H1 (cell line): ENCODE measurements around the gene TMEM236. TPM values are rescaled to one million over a fixed set of nuclear protein-coding genes. Genes with fewer than 3 reads are reported as not detected.

ENCODE experiments used
- CTCF ChIA-PET: fragments of 300-600 bp; sonication (Branson Sonifier 250); formaldehyde crosslinking; loops from one replicate; lab custom pipeline; 2021; ENCODE audit not compliant: partially characterized antibody; lab: Charles Lee
- POLR2A ChIA-PET: fragments of 300-600 bp; sonication (Branson Sonifier 250); formaldehyde crosslinking; loops from one replicate; lab custom pipeline; 2021; ENCODE audit warnings: inconsistent platforms; ENCODE audit not compliant: partially characterized antibody; lab: Charles Lee
- DNase-seq, 2 experiments: peaks; one replicate each; pipeline versions ENCODE4 v3.0.0 to v3.0.0-alpha.2; 2010 to 2022; ENCODE audit warnings: low spot score in 2 of 2, low read depth in 1 of 2, mixed read lengths in 1 of 2
- FAIRE-seq: peaks from 2 replicates; lab custom pipeline; 2011; peaks lifted over from hg19 to GRCh38; lab: Jason Lieb, UNC
- H2AFZ ChIP-seq: 2 replicates; pipeline ENCODE4 v1.8.1; 2012; ENCODE audit warnings: low read length, inconsistent platforms
- H2AK5ac ChIP-seq: 2 replicates; pipeline ENCODE4 v1.6.1; 2013; ENCODE audit warnings: low read depth, low read length
- H2BK120ac ChIP-seq: replicated peaks from 2 replicates; pipeline ENCODE3; 2013; ENCODE audit warnings: low read depth, low read length, inconsistent platforms
- H2BK12ac ChIP-seq: 2 replicates; pipeline ENCODE4 v1.6.1; 2013; ENCODE audit warnings: low read depth, low read length
- H2BK15ac ChIP-seq: 2 replicates; pipeline ENCODE4 v1.6.1; 2013; ENCODE audit warnings: low read length
- H2BK20ac ChIP-seq: 2 replicates; pipeline ENCODE4 v1.6.1; 2013; ENCODE audit warnings: low read length
- H2BK5ac ChIP-seq: 2 replicates; pipeline ENCODE4 v1.6.1; 2013; ENCODE audit warnings: low read depth, low read length
- H3K14ac ChIP-seq: 2 replicates; pipeline ENCODE4 v1.6.1; 2013; ENCODE audit warnings: inconsistent platforms; ENCODE audit not compliant: insufficient read length
- H3K18ac ChIP-seq: 2 replicates; pipeline ENCODE4 v1.6.1; 2013; ENCODE audit warnings: low read length; ENCODE audit errors: extremely low read depth
- H3K23ac ChIP-seq: 2 replicates; pipeline ENCODE4 v1.6.1; 2013; ENCODE audit warnings: inconsistent platforms; ENCODE audit not compliant: insufficient read length
- H3K23me2 ChIP-seq: 2 replicates; pipeline ENCODE4 v1.6.1; 2013; ENCODE audit warnings: low read depth, low read length
- H3K27ac ChIP-seq: 2 replicates; pipeline ENCODE4 v1.6.1; 2011; ENCODE audit warnings: low read depth, low read length, inconsistent platforms
- H3K27me3 ChIP-seq, 4 experiments: replicated peaks in 1 of 4; 1 replicate in 1 of 4; 2 replicates in 3 of 4; pipeline versions ENCODE4 v1.6.1 to v1.8.1; 2011 to 2013; ENCODE audit warnings: low read length in 3 of 4, mild to moderate bottlenecking in 3 of 4, inconsistent platforms in 2 of 4, mixed read lengths in 2 of 4, moderate library complexity in 1 of 4; ENCODE audit not compliant: control insufficient read depth in 3 of 4, insufficient read depth in 3 of 4; ENCODE audit errors: extremely low read depth in 1 of 4
- H3K36me3 ChIP-seq, 4 experiments: 2 replicates each; pipeline versions ENCODE4 v1.6.1 to v1.8.1; 2011 to 2013; ENCODE audit warnings: mild to moderate bottlenecking in 4 of 4, low read length in 3 of 4, moderate library complexity in 2 of 4, control low read depth in 1 of 4, inconsistent platforms in 1 of 4; ENCODE audit not compliant: insufficient read depth in 4 of 4, control insufficient read depth in 2 of 4
- H3K4ac ChIP-seq: replicated peaks from 2 replicates; pipeline ENCODE3; 2013; ENCODE audit warnings: low read length, low read depth, mixed read lengths, inconsistent platforms; ENCODE audit not compliant: insufficient read length
- H3K4me1 ChIP-seq, 4 experiments: replicated peaks in 1 of 4; 1 replicate in 1 of 4; 2 replicates in 3 of 4; pipeline versions ENCODE4 v1.6.1 to v1.8.1; 2011 to 2013; ENCODE audit warnings: low read length in 3 of 4, inconsistent platforms in 2 of 4, mixed read lengths in 1 of 4; ENCODE audit not compliant: insufficient read depth in 4 of 4, control insufficient read depth in 3 of 4
- H3K4me2 ChIP-seq, 2 experiments: 2 replicates each; pipeline versions ENCODE4 v1.6.1 to v1.8.1; 2011 to 2013; ENCODE audit warnings: low read depth in 2 of 2, low read length in 2 of 2, control low read depth in 1 of 2, inconsistent platforms in 1 of 2, mild to moderate bottlenecking in 1 of 2; ENCODE audit not compliant: insufficient read depth in 1 of 2
- H3K4me3 ChIP-seq, 4 experiments: fragments of 200-600, 300-600 bp in 1 of 4; sonication (generic), shearing (Covaris generic), sonication (Bioruptor Twin) in 1 of 4; 2 replicates each; pipeline versions ENCODE4 v1.5.1 to v1.8.1; 2011 to 2016; ENCODE audit warnings: low read length in 4 of 4, low read depth in 3 of 4, control low read depth in 2 of 4, inconsistent platforms in 2 of 4, mild to moderate bottlenecking in 2 of 4, mixed read lengths in 1 of 4, moderate library complexity in 1 of 4; ENCODE audit not compliant: insufficient read depth in 2 of 4; ENCODE audit errors: extremely low read depth in 1 of 4
- H3K56ac ChIP-seq: replicated peaks from 2 replicates; pipeline ENCODE3; 2013; ENCODE audit warnings: low read depth, mild to moderate bottlenecking, mixed read lengths, low read length, inconsistent platforms; ENCODE audit not compliant: insufficient read length
- H3K79me1 ChIP-seq: 2 replicates; pipeline ENCODE4 v1.6.1; 2013; ENCODE audit warnings: low read depth, low read length, control low read depth
- H3K79me2 ChIP-seq, 2 experiments: 2 replicates each; pipeline versions ENCODE4 v1.6.1 to v1.8.1; 2012 to 2013; ENCODE audit warnings: low read length in 2 of 2, mild to moderate bottlenecking in 2 of 2, inconsistent platforms in 1 of 2; ENCODE audit not compliant: insufficient read depth in 2 of 2, control insufficient read depth in 1 of 2
- H3K9ac ChIP-seq, 4 experiments: replicated peaks in 1 of 4; 1 replicate in 1 of 4; 2 replicates in 3 of 4; pipeline versions ENCODE4 v1.6.1 to v1.8.1; 2011 to 2013; ENCODE audit warnings: low read depth in 3 of 4, low read length in 3 of 4, control low read depth in 2 of 4, mild to moderate bottlenecking in 2 of 4, moderate library complexity in 2 of 4, inconsistent platforms in 1 of 4; ENCODE audit errors: extremely low read depth in 1 of 4
- H3K9me3 ChIP-seq, 2 experiments: 2 replicates each; pipeline versions ENCODE4 v1.6.1 to v1.8.1; 2012 to 2013; ENCODE audit warnings: mild to moderate bottlenecking in 2 of 2, moderate library complexity in 2 of 2, control low read depth in 1 of 2, inconsistent platforms in 1 of 2, low read depth in 1 of 2, low read length in 1 of 2, mixed read lengths in 1 of 2; ENCODE audit not compliant: insufficient read depth in 2 of 2
- H4K20me1 ChIP-seq, 2 experiments: replicated peaks in 1 of 2; 2 replicates each; pipeline versions ENCODE3 to v1.8.1; 2011 to 2013; ENCODE audit warnings: inconsistent platforms in 2 of 2, low read length in 2 of 2, mild to moderate bottlenecking in 1 of 2; ENCODE audit not compliant: insufficient read depth in 2 of 2, control insufficient read depth in 1 of 2
- H4K5ac ChIP-seq: 2 replicates; pipeline ENCODE4 v1.6.1; 2013; ENCODE audit warnings: low read length, low read depth, mixed read lengths, inconsistent platforms; ENCODE audit not compliant: insufficient read length
- H4K8ac ChIP-seq: 2 replicates; pipeline ENCODE4 v1.8.0; 2013; ENCODE audit warnings: mild to moderate bottlenecking, moderate library complexity, low read length, inconsistent platforms; ENCODE audit not compliant: insufficient read depth; ENCODE audit errors: extremely low read depth
- H4K91ac ChIP-seq: replicated peaks from 2 replicates; pipeline ENCODE3; 2013; ENCODE audit warnings: low read length, mixed read lengths, inconsistent platforms; ENCODE audit not compliant: insufficient read length
- CEBPB ChIP-seq: IDR thresholded peaks from 2 replicates; pipeline ENCODE4 v1.6.1; 2012; ENCODE audit warnings: low read depth, low read length
- KDM1A ChIP-seq: fragments of 200-600, 300-600 bp; sonication (generic); IDR thresholded peaks from 2 replicates; pipeline ENCODE4 v1.7.1; 2016; ENCODE audit warnings: mild to moderate bottlenecking, low read length, borderline replicate concordance
- NANOG ChIP-seq: IDR thresholded peaks from 2 replicates; pipeline ENCODE4 v1.6.1; 2011; ENCODE audit warnings: low read length, low read depth, mild to moderate bottlenecking, inconsistent platforms; ENCODE audit not compliant: insufficient read depth, poor library complexity, severe bottlenecking
- WGBS, 2 experiments: shearing (Covaris generic) in 1 of 2; methylation state at CpG; one replicate each; pipeline versions ENCODE4 v1.1.6 to v1.1.7; 2013 to 2015; ENCODE audit warnings: low lambda C conversion rate in 2 of 2, mixed read lengths in 2 of 2, inconsistent platforms in 1 of 2, low coverage in 1 of 2, missing lambda C conversion rate in 1 of 2; ENCODE audit not compliant: insufficient replicate concordance in 2 of 2, insufficient coverage in 1 of 2, insufficient read length in 1 of 2; ENCODE audit errors: extremely low coverage in 1 of 2, missing lambda C conversion rate in 1 of 2; 5-methylcytosine and 5-hydroxymethylcytosine counted together
- polyA plus RNA-seq, 7 experiments: library from polyadenylated mRNA; depleted of rRNA in 3 of 7; stranded (reverse) in 5 of 7; unstranded in 2 of 7; fragments of >200 nt in 5 of 7; fragments of 200-250 nt in 2 of 7; gene quantifications; 1 replicate in 5 of 7; 2 replicates in 1 of 7; 4 replicates in 1 of 7; pipeline versions ENCODE4 v1.2.1 to v1.2.3, GENCODE V29; 2011 to 2013; ENCODE audit warnings: missing spikeins in 2 of 7, mixed read lengths in 2 of 7
- total RNA-seq: library from RNA; stranded (reverse); fragmentation: NEBNext Ultra II Directional; extraction: Animal tissue kit (Norgen Biotek cat#: 25700); gene quantifications from 2 replicates; pipeline ENCODE4 v1.2.1, GENCODE V29; 2021

Gene TMEM236
- total and polyA plus RNA-seq, 2 of the 8 experiments (the other 6 are each of a cell fraction or from before 2014, with no cell fraction given) = 0.02 to 0.07 TPM

GRCh38 chr10:17766731-17767130, 14.7 kb downstream of the TMEM236 start:
- no peak for DNase-seq

More at GRCh38 chr10:17766731-17767130, 14.7 kb downstream of the TMEM236 start:
- Histone ChIP-seq H3K36me3 (no peaks in the 10 kb centered on the region), H3K27ac (no peak overlapping the region), H3K27me3 (peaks cover 31 to 44% (median 38%) of the 10 kb centered on the region in 4 experiments), H3K18ac (no peak overlapping the region), H3K56ac (no peak overlapping the region), H3K23me2 (no peaks in the 10 kb centered on the region), H2AFZ (no peak overlapping the region), H4K20me1 (peaks cover 0 to 2% of the 10 kb centered on the region in 2 experiments), H3K14ac (no peak overlapping the region), H3K9ac (no peak overlapping the region), H3K79me1 (no peaks in the 10 kb centered on the region), H3K4me2 (no peak overlapping the region), H3K4me3 (no peak overlapping the region), H3K23ac (no peak overlapping the region), H3K9me3 (peaks cover 0 to 5% of the 10 kb centered on the region in 2 experiments; a peak in 1 of 4 replicates), H2BK120ac (no peak overlapping the region), H2BK5ac (no peak overlapping the region), H2BK15ac (no peak overlapping the region), H4K8ac (no peak overlapping the region), H2BK20ac (no peak overlapping the region), H4K91ac (no peak overlapping the region), H2AK5ac (no peak overlapping the region), H4K5ac (no peak overlapping the region), H2BK12ac (no peak overlapping the region), H3K4me1 (peaks cover 0 to 4% (median 3%) of the 10 kb centered on the region in 4 experiments; a peak in 2 of 7 replicates), H3K79me2 (no peaks in the 10 kb centered on the region), H3K4ac (no peak overlapping the region)
- 93% methylated on average over 1 of the region's 1 CpG; no CpG with 5 or more reads in 1 of the 2 experiments for WGBS, 2 experiments
- ChIA-PET CTCF (interaction anchor here (1.4 kb wide), 1 partner anchor 160 kb away, joined by 3 read pairs; no protein-coding TSS in a partner anchor), POLR2A (no interaction called here)
- TF ChIP-seq CEBPB (no peak), NANOG (no peak), KDM1A (no peak)
- FAIRE-seq = no peak
